ENCODE data around the gene TAB2. TPM values are rescaled to one million over a fixed set of nuclear protein-coding genes. Genes with fewer than 3 reads are reported as not detected.

Gene TAB2
- total RNA-seq, 4 donors from 2014 or later = 43.6 to 89.9 (median 64.7) TPM

DNA sequence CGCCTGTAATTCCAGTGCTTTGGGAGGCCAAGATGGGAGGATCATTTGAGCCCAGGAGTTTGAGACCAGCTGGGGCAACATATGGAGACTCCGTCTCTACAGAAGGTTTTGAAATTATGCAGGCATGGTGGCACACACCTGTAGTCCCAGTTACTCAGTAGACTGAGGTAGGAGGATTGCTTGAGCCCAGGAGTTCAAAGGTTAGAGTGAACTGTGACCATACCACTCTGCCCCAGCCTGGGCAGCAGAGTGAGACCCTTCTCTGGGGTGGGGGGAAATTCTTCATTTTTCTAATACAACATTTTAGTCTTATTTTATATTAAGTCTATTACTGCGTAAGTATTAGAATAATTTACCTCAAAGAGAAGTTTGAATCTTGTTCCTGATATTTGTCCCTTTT is 62.5 kb downstream of the TAB2 start:
- TF ChIP-seq POLR2A (IDR thresholded peaks at IDR 0.05) (no peak), EP300 (IDR thresholded peaks at IDR 0.05; ENCODE audit: low read depth) (no peak), POLR2AphosphoS5 (IDR thresholded peaks at IDR 0.05) (no peak)
- TF ChIP-seq, protein P1, sequence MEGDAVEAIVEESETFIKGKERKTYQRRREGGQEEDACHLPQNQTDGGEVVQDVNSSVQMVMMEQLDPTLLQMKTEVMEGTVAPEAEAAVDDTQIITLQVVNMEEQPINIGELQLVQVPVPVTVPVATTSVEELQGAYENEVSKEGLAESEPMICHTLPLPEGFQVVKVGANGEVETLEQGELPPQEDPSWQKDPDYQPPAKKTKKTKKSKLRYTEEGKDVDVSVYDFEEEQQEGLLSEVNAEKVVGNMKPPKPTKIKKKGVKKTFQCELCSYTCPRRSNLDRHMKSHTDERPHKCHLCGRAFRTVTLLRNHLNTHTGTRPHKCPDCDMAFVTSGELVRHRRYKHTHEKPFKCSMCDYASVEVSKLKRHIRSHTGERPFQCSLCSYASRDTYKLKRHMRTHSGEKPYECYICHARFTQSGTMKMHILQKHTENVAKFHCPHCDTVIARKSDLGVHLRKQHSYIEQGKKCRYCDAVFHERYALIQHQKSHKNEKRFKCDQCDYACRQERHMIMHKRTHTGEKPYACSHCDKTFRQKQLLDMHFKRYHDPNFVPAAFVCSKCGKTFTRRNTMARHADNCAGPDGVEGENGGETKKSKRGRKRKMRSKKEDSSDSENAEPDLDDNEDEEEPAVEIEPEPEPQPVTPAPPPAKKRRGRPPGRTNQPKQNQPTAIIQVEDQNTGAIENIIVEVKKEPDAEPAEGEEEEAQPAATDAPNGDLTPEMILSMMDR (IDR thresholded peaks at IDR 0.05) = no peak
- DNase-seq = no peak
- peaks cover 0 to 23% (median 5%) of the 10 kb centered on the region in 4 donors for H3K4me1 ChIP-seq
- H3K9me3 ChIP-seq = no peaks in the 10 kb centered on the region
- H3K36me3 ChIP-seq = peaks cover 0 to 29% (median 4%) of the 10 kb centered on the region in 4 donors
- intact Hi-C loops (cut with DNase I; ENCODE audit: low total_unique reads) (loop anchor here (5.0 kb wide), 1 partner anchor 1828 kb away; no protein-coding TSS in a partner anchor), in situ Hi-C loops (cut with MboI; ENCODE audit: low pct_ligation_motif_present in 1 of 4, low pct_unique_long_range_greater_than_20kb in 1 of 4, low sequenced_read_pairs in 3 of 4) (no loop called here)
- H3K4me3 ChIP-seq = no peak overlapping the region
- no peak overlapping the region for H3K27ac ChIP-seq
- WGBS, 2 donors (ENCODE audit: low coverage in 1 of 2) = 97 to 100% methylated on average over 2 to 3 of the region's 3 CpGs
- H3K27me3 ChIP-seq = no peaks in the 10 kb centered on the region

DNA sequence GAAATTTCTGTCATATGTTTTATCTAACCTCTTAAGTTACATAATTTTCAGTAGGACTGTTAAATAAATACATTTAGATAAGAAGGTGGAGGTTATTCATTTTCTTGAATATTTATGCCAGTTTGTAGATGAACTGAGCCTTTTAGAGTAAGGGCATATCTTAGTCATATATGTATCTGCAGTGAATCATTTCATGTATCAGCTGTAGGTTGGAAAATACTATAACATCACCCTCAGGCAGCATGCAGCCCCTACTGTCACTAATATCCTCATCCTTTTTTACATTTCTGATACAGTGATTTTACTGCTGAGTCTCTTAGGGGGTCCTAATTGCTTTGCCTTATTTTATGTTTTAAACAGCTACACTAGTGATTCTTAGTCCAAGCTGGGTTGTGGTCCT is 63.0 kb downstream of the TAB2 start:
- peaks cover 0 to 29% (median 4%) of the 10 kb centered on the region in 4 donors for H3K36me3 ChIP-seq
- in situ Hi-C loops (cut with MboI; ENCODE audit: low pct_ligation_motif_present in 1 of 4, low pct_unique_long_range_greater_than_20kb in 1 of 4, low sequenced_read_pairs in 3 of 4) = no loop called here
- intact Hi-C loops (cut with DNase I; ENCODE audit: low total_unique reads) = loop anchor here (5.0 kb wide), 1 partner anchor 1828 kb away; no protein-coding TSS in a partner anchor
- H3K9me3 ChIP-seq = no peaks in the 10 kb centered on the region
- H3K4me3 ChIP-seq = no peak overlapping the region
- TF ChIP-seq, protein P1 (IDR thresholded peaks at IDR 0.05) = no peak
- no peak for TF ChIP-seq POLR2AphosphoS5 (IDR thresholded peaks at IDR 0.05)
- TF ChIP-seq EP300 (IDR thresholded peaks at IDR 0.05; ENCODE audit: low read depth) = no peak
- TF ChIP-seq POLR2A (IDR thresholded peaks at IDR 0.05) = no peak
- peaks cover 0 to 20% (median 5%) of the 10 kb centered on the region in 4 donors for H3K4me1 ChIP-seq
- no peaks in the 10 kb centered on the region for H3K27me3 ChIP-seq
- no peak for DNase-seq
- no peak overlapping the region for H3K27ac ChIP-seq

DNA sequence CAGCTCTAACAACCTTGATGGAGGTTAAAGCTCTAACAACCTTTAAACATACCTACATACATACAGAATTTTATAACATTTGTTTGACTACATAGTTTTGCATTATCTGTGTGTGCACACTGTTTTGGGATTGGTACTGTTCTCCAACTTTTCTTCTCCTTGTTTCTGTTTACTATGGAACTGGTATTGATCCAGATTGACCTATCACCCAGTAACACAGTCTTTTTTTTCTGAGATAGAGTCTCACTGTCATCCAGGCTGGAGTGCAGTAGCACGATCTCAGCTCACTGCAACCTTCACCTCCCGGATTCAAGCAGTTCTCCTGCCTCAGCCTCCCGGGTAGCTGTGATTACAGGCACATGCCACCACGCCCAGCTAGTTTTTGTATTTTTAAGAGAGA is 65.9 kb downstream of the TAB2 start:
- Histone ChIP-seq H3K9me3 (no peaks in the 10 kb centered on the region), H3K27me3 (no peaks in the 10 kb centered on the region), H3K36me3 (peaks cover 0 to 23% (median 4%) of the 10 kb centered on the region in 4 donors), H3K4me3 (no peak overlapping the region), H3K4me1 (peaks cover 13 to 36% (median 21%) of the 10 kb centered on the region in 4 donors), H3K27ac (no peak overlapping the region)
- no peak for DNase-seq
- 83 to 84% methylated on average over 3 to 4 of the region's 4 CpGs for WGBS, 2 donors (ENCODE audit: low coverage in 1 of 2)
- intact Hi-C loops (cut with DNase I; ENCODE audit: low total_unique reads) (loop anchor here (5.0 kb wide), 1 partner anchor 1831 kb away; no protein-coding TSS in a partner anchor), in situ Hi-C loops (cut with MboI; ENCODE audit: low pct_ligation_motif_present in 1 of 4, low pct_unique_long_range_greater_than_20kb in 1 of 4, low sequenced_read_pairs in 3 of 4) (no loop called here)
- TF ChIP-seq POLR2AphosphoS5 (IDR thresholded peaks at IDR 0.05) (no peak), EP300 (IDR thresholded peaks at IDR 0.05; ENCODE audit: low read depth) (no peak), POLR2A (IDR thresholded peaks at IDR 0.05) (no peak)
- TF ChIP-seq, protein P1 (IDR thresholded peaks at IDR 0.05) = no peak

DNA sequence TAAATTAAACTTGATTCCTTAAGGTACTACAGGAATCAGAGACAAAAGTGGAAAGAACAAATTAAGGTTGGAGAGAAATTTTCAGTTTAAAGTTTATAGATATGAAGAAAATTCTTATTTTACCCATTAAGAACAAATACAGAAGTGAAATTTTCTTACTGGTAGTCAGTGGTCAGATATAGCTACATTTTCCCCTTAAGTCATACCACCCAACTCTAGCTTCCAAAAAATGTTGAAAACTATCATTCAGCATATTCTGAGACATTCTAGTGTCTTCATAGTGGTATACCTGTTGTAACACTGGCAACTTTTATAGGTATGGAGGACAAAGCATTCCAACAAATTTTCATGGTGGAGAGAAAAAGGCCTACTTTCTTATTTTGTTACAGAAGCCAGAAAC is 67.0 kb downstream of the TAB2 start:
- TF ChIP-seq POLR2A (IDR thresholded peaks at IDR 0.05) (no peak), POLR2AphosphoS5 (IDR thresholded peaks at IDR 0.05) (no peak), EP300 (IDR thresholded peaks at IDR 0.05; ENCODE audit: low read depth) (no peak)
- TF ChIP-seq, protein P1 (IDR thresholded peaks at IDR 0.05) = no peak
- in situ Hi-C loops (cut with MboI; ENCODE audit: low pct_ligation_motif_present in 1 of 4, low pct_unique_long_range_greater_than_20kb in 1 of 4, low sequenced_read_pairs in 3 of 4) = no loop called here
- intact Hi-C loops (cut with DNase I; ENCODE audit: low total_unique reads) = loop anchor here (5.0 kb wide), 1 partner anchor 1832 kb away; no protein-coding TSS in a partner anchor
- Histone ChIP-seq H3K36me3 (peaks cover 0 to 14% (median under 1%) of the 10 kb centered on the region in 4 donors), H3K4me1 (peaks cover 13 to 47% (median 31%) of the 10 kb centered on the region in 4 donors), H3K4me3 (no peak overlapping the region), H3K27ac (no peak overlapping the region), H3K9me3 (no peaks in the 10 kb centered on the region), H3K27me3 (no peaks in the 10 kb centered on the region)
- DNase-seq = no peak
